C4-2B (cell line): ENCODE results near the gene FOXN3.

Experiments used
- H3K27ac ChIP-seq: fragments of 450-650 bp; 2 replicates; pipeline ENCODE4 v1.5.1; 2017
- CTCF ChIP-seq: fragments of 450-650 bp; conservative IDR thresholded peaks from 2 replicates; pipeline ENCODE4 v1.5.1; 2017; ENCODE audit warnings: mild to moderate bottlenecking
- ZFX ChIP-seq: fragments of 450-650 bp; IDR thresholded peaks from 2 replicates; pipeline ENCODE4 v1.6.1; 2017

Gene FOXN3

GRCh38 chr14:89267656-89268055, 149.4 kb downstream of the FOXN3 start:
- H3K27ac ChIP-seq: no peak overlapping the region
- TF ChIP-seq ZFX (no peak), CTCF (no peak)

GRCh38 chr14:89267163-89267562, 149.9 kb downstream of the FOXN3 start:
- TF ChIP-seq ZFX (no peak), CTCF (no peak)
- no peak overlapping the region for H3K27ac ChIP-seq

- TF ChIP-seq CTCF (no peak), ZFX (no peak)
These were observed 150.3 kb downstream of the FOXN3 start for GRCh38 chr14:89266754-89267153.

GRCh38 chr14:89265234-89265633, 151.8 kb downstream of the FOXN3 start:
- TF ChIP-seq CTCF: no peak
- TF ChIP-seq ZFX: no peak
- H3K27ac ChIP-seq: no peak overlapping the region

More at GRCh38 chr14:89266754-89267153, 150.3 kb downstream of the FOXN3 start:
- H3K27ac ChIP-seq: no peak overlapping the region

- H3K27ac ChIP-seq: no peak overlapping the region
- TF ChIP-seq CTCF (no peak), ZFX (no peak)
These were observed 152.7 kb downstream of the FOXN3 start for GRCh38 chr14:89264196-89264800.

- TF ChIP-seq ZFX (no peak), CTCF (no peak)
- H3K27ac ChIP-seq: no peak overlapping the region
These were observed 155.0 kb downstream of the FOXN3 start for GRCh38 chr14:89262041-89262440.

- TF ChIP-seq CTCF: no peak
- H3K27ac ChIP-seq: no peak overlapping the region
These were observed 156.1 kb downstream of the FOXN3 start for GRCh38 chr14:89260898-89261297.
